ENCODE data around the gene CCR5AS.
"Not testable (repeated sequence)": the region's sequence is repeated elsewhere in the genome, so short reads cannot be mapped to it uniquely, and the experiment has no call there.

CCR5AS gene

DNA sequence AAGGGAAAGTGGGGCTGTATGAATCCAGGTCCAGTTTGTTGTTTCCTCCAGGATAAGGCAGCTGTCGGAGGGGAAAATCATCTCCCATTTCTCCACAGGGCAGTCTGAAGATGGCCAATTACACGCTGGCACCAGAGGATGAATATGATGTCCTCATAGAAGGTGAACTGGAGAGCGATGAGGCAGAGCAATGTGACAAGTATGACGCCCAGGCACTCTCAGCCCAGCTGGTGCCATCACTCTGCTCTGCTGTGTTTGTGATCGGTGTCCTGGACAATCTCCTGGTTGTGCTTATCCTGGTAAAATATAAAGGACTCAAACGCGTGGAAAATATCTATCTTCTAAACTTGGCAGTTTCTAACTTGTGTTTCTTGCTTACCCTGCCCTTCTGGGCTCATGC lies 1.1 kb upstream of the CCR5AS start:
- no peak for DNase-seq
- Histone ChIP-seq H3K36me3 (peaks cover 0 to 12% (median 0%) of the 10 kb centered on the region in 6 donors), H3K4me3 (peak overlapping the region in 7 of 8 donors; percentile 24 to 67 (median 38)), H3K27ac (peak overlapping the region; percentile 76 to 91 (median 86)), H3K4me1 (peaks cover 12 to 94% (median 69%) of the 10 kb centered on the region in 6 donors), H3K9me3 (no peaks in the 10 kb centered on the region), H3K27me3 (replicated peaks in 1 of 7) (no peaks in the 10 kb centered on the region)
- intact Hi-C loops (cut with DNase I; ENCODE audit: low total_unique reads): no loop called here
- WGBS, 5 donors: 59 to 91% (median 65%) methylated on average over 7 of the region's 7 CpGs
- TF ChIP-seq, protein P1, sequence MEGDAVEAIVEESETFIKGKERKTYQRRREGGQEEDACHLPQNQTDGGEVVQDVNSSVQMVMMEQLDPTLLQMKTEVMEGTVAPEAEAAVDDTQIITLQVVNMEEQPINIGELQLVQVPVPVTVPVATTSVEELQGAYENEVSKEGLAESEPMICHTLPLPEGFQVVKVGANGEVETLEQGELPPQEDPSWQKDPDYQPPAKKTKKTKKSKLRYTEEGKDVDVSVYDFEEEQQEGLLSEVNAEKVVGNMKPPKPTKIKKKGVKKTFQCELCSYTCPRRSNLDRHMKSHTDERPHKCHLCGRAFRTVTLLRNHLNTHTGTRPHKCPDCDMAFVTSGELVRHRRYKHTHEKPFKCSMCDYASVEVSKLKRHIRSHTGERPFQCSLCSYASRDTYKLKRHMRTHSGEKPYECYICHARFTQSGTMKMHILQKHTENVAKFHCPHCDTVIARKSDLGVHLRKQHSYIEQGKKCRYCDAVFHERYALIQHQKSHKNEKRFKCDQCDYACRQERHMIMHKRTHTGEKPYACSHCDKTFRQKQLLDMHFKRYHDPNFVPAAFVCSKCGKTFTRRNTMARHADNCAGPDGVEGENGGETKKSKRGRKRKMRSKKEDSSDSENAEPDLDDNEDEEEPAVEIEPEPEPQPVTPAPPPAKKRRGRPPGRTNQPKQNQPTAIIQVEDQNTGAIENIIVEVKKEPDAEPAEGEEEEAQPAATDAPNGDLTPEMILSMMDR (IDR thresholded peaks at IDR 0.05 in 8 of 11, conservative IDR thresholded peaks at IDR 0.05 in 3 of 11): no peak
- TF ChIP-seq POLR2A (IDR thresholded peaks at IDR 0.05) (no peak), POLR2AphosphoS5 (IDR thresholded peaks at IDR 0.05) (no peak)

DNA sequence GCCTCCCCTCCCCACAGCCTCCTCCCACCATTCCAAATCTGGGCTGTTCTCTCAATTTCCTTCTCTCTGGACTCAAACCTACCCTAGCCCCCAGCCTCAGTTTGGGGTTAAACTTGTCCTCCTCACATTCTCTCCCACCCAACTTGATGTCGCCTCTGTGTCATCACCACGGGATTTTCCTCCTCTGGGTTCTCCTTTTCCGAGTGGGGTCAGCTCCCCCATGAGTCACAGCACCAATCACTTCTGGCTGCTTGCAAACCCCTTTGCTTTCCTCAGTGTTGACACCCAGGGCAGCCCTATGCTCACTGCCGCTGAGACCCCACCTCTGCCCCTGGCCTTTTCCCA lies 451 bp downstream of the CCR5AS start:
- intact Hi-C loops (cut with DNase I; ENCODE audit: low total_unique reads): no loop called here
- Histone ChIP-seq H3K4me3 (peak overlapping the region in 2 of 8 donors; percentile 40 to 67), H3K36me3 (peaks cover 0 to 12% (median 0%) of the 10 kb centered on the region in 6 donors), H3K4me1 (peaks cover 12 to 78% (median 61%) of the 10 kb centered on the region in 6 donors), H3K27me3 (replicated peaks in 1 of 7) (no peaks in the 10 kb centered on the region), H3K9me3 (no peaks in the 10 kb centered on the region), H3K27ac (peak overlapping the region; percentile 76 to 91 (median 86))
- TF ChIP-seq, protein P1 (IDR thresholded peaks at IDR 0.05 in 8 of 11, conservative IDR thresholded peaks at IDR 0.05 in 3 of 11): no peak
- TF ChIP-seq POLR2AphosphoS5 (IDR thresholded peaks at IDR 0.05): no peak
- no peak for DNase-seq
- 31 to 59% (median 40%) methylated on average over 4 of the region's 4 CpGs for WGBS, 5 donors

DNA sequence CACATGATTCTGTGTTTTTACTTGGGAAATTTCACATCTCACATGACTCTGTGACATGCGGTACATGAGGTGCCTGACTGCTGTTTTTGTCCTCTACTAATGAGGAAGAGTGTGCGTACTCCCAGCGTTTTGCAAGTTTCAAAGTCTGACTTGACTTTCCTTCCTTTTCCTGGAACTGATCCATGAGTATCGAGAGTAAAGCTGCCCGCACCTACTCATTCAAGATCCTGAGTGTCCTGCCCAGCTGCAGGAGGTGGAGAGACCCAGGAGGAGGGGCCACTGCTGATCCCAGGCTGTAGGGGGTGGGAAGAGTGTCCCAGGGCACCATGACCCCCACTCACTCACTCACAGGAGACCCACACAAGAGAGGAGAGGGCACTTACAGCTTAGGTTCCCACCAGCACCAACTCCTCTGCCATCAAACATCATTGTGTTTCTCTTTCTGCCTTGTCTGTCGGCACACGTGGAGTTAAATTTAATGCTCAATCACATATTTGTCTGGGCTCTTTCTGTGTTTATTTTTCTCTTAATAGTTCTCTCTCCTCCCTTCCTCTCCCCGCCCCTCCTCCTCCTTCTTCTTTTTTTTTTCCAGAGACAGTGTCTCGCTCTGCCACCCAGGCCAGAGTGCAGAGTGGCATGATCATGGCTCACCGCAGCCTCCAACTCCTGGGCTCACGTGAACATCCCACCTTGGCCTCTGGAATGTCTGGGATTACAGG lies 1.4 kb downstream of the CCR5AS start:
- Histone ChIP-seq H3K4me1 (peaks cover 12 to 69% (median 53%) of the 10 kb centered on the region in 6 donors), H3K27ac (peak overlapping the region; percentile 76 to 91 (median 86)), H3K27me3 (replicated peaks in 1 of 7) (no peaks in the 10 kb centered on the region), H3K9me3 (no peaks in the 10 kb centered on the region), H3K4me3 (peak overlapping the region in 2 of 8 donors; percentile 40 to 67), H3K36me3 (peaks cover 0 to 12% (median 0%) of the 10 kb centered on the region in 6 donors)
- TF ChIP-seq POLR2AphosphoS5 (IDR thresholded peaks at IDR 0.05): peak in 1 of 3 donors; percentile 32
- TF ChIP-seq POLR2A (IDR thresholded peaks at IDR 0.05): no peak
- DNase-seq: no peak
- 40 to 63% (median 50%) methylated on average over 11 of the region's 11 CpGs for WGBS, 5 donors
- intact Hi-C loops (cut with DNase I; ENCODE audit: low total_unique reads): no loop called here

DNA sequence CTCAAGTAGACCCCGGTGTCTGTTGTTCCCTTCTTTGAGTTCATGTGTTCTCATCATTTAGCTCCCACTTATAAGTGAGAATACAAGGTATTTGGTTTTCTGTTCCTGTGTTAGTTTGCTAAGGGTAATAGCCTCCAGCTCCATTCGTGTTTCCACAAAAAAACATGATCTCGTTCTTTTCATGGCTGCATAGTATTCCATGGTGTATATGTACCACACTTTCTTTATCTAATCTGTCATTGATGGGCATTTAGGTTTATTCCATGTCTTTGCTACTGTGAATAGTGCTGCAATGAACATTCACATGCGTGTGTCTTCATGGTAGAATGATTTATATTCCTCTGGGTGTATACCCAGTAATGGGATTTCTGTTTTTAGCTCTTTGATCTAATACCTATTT lies 4.0 kb downstream of the CCR5AS start:
- H3K9me3 ChIP-seq; H3K4me3 ChIP-seq; DNase-seq; intact Hi-C loops (cut with DNase I; ENCODE audit: low total_unique reads); H3K36me3 ChIP-seq; H3K27me3 ChIP-seq (replicated peaks in 1 of 7): not testable (repeated sequence)
- 93 to 97% (median 95%) methylated on average over 4 of the region's 4 CpGs for WGBS, 5 donors
- Histone ChIP-seq H3K27ac (peak overlapping the region in 1 of 8 donors; percentile 90), H3K4me1 (peaks cover 9 to 59% (median 36%) of the 10 kb centered on the region in 6 donors)

DNA sequence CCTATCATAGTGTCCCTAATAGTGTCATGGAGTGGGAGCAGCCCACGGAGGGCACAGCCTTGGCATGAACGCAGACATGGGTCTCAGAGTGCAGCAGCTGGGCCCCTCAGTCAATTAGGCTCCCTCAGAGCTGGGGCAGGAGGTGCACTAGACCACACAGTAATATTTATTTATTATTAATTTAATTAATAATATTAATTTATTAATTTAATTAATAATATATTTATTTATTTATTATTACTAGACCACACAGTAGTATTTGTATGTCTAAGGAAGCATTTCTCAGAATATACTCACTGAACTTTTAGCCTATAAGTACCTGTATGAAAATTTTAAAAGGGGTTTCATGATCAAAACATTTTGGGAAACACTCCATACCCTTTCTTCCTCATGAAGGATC lies 5.3 kb downstream of the CCR5AS start:
- H3K4me1 ChIP-seq: peaks cover 5 to 56% (median 27%) of the 10 kb centered on the region in 6 donors
- WGBS, 5 donors: 76 to 100% (median 96%) methylated on average over 2 of the region's 2 CpGs
- intact Hi-C loops (cut with DNase I; ENCODE audit: low total_unique reads): no loop called here

More for the DNA sequence above, 5.3 kb downstream of the CCR5AS start:
- Histone ChIP-seq H3K9me3 (no peaks in the 10 kb centered on the region), H3K27me3 (replicated peaks in 1 of 7) (no peaks in the 10 kb centered on the region), H3K27ac (no peak overlapping the region), H3K4me3 (no peak overlapping the region), H3K36me3 (no peaks in the 10 kb centered on the region)
- DNase-seq: no peak
- TF ChIP-seq POLR2A (IDR thresholded peaks at IDR 0.05): no peak

Measured in spleen (tissue), 11 donors.